Breast epithelium (tissue), 4 donors: Measurements from ENCODE around the gene ALG8. TPM values are rescaled to one million over a fixed set of nuclear protein-coding genes. Genes with fewer than 3 reads are reported as not detected.
A peak's percentile ranks its signal among the peaks of the same experiment; 100 is the strongest.

Experiments used
- DNase-seq, 2 donors: peaks; one replicate each; pipeline ENCODE4 v3.0.0-alpha.2; 2019; ENCODE audit warnings: low spot score in 2 of 2
- H3K27ac ChIP-seq, 2 donors: fragments of 200-600 bp; sonication (generic) in 1 of 2; one replicate each; pipeline ENCODE4 v1.5.1; 2016 to 2019; ENCODE audit warnings: mild to moderate bottlenecking in 1 of 2
- H3K27me3 ChIP-seq, 2 donors: fragments of 200-600 bp; sonication (generic) in 1 of 2; one replicate each; pipeline versions ENCODE4 v1.5.1 to v1.6.0; 2017 to 2019; ENCODE audit warnings: control low read depth in 1 of 2, mild to moderate bottlenecking in 1 of 2
- H3K36me3 ChIP-seq: fragments of 200-600 bp; one replicate; pipeline ENCODE4 v1.5.1; 2019
- H3K4me1 ChIP-seq, 2 donors: fragments of 200-600 bp; sonication (generic); one replicate each; pipeline ENCODE4 v1.5.1; 2016 to 2019; ENCODE audit warnings: control low read depth in 1 of 2
- H3K4me3 ChIP-seq, 3 donors: fragments of 200-600 bp; sonication (generic); 1 replicate in 2 of 3; 2 replicates in 1 of 3; pipeline ENCODE4 v1.5.1; 2016 to 2019; ENCODE audit warnings: mild to moderate bottlenecking in 3 of 3, moderate library complexity in 2 of 3
- H3K9me3 ChIP-seq, 2 donors: fragments of 200-600 bp; sonication (generic) in 1 of 2; one replicate each; pipeline ENCODE4 v1.5.1; 2016 to 2019; ENCODE audit warnings: control low read depth in 1 of 2
- POLR2A ChIP-seq: fragments of 450-650 bp; IDR thresholded peaks from one replicate; pipeline ENCODE4 v1.6.1; 2016; ENCODE audit warnings: antibody characterized with exemption, mild to moderate bottlenecking, moderate library complexity
- POLR2AphosphoS5 ChIP-seq, 3 donors: sonication (generic); formaldehyde crosslinking; IDR thresholded peaks; one replicate each; pipeline ENCODE4 v1.6.1; 2017; ENCODE audit warnings: antibody characterized with exemption in 3 of 3
- intact Hi-C: fragments of 100-400 bp; cut with DNase I; formaldehyde crosslinking; loops from one replicate; pipeline ENCODE4 v1.15.1; 2023; ENCODE audit warnings: low total_unique reads
- total RNA-seq, 3 donors: library from RNA; depleted of rRNA; stranded (reverse); fragments of >200 nt; gene quantifications; one replicate each; pipeline ENCODE4 v1.1.0, GENCODE V29; 2016
- TF ChIP-seq, protein P1 (sequence below), 3 donors: fragments of 450-650 bp; IDR thresholded peaks; one replicate each; pipeline ENCODE4 v1.5.1; 2016 to 2017; ENCODE audit warnings: antibody characterized with exemption in 3 of 3, mild to moderate bottlenecking in 3 of 3, moderate library complexity in 3 of 3

ALG8 gene
- 10 to 100 TPM; 25.9 to 46.8 (median 36.7) TPM for total RNA-seq

GRCh38 chr11:78139422-78140391 is at the start of gene ALG8:
Gene ALG8, minus strand, starts transcription at chr11:78139626. Its CDS starts 38 bp downstream, at chr11:78139588.
- H3K4me3 ChIP-seq, result peak within 1 kb of the TSS; percentile 52 to 79 (median 78)
- peaks cover 0 to 2% of the 10 kb centered on the region in 2 donors for H3K4me1 ChIP-seq
- peak in 2 of 3 donors; percentile 54 to 76 for TF ChIP-seq POLR2AphosphoS5 (IDR thresholded peaks at IDR 0.05)
- TF ChIP-seq, protein P1, sequence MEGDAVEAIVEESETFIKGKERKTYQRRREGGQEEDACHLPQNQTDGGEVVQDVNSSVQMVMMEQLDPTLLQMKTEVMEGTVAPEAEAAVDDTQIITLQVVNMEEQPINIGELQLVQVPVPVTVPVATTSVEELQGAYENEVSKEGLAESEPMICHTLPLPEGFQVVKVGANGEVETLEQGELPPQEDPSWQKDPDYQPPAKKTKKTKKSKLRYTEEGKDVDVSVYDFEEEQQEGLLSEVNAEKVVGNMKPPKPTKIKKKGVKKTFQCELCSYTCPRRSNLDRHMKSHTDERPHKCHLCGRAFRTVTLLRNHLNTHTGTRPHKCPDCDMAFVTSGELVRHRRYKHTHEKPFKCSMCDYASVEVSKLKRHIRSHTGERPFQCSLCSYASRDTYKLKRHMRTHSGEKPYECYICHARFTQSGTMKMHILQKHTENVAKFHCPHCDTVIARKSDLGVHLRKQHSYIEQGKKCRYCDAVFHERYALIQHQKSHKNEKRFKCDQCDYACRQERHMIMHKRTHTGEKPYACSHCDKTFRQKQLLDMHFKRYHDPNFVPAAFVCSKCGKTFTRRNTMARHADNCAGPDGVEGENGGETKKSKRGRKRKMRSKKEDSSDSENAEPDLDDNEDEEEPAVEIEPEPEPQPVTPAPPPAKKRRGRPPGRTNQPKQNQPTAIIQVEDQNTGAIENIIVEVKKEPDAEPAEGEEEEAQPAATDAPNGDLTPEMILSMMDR (IDR thresholded peaks at IDR 0.05), result no peak
- peak; percentile 88 to 92 for DNase-seq
- no peaks in the 10 kb centered on the region for H3K36me3 ChIP-seq
- H3K27ac ChIP-seq, result peak within 1 kb of the TSS; percentile 82 to 83
- no peaks in the 10 kb centered on the region for H3K27me3 ChIP-seq
- no peaks in the 10 kb centered on the region for H3K9me3 ChIP-seq
- intact Hi-C loops, result no loop called here

DNA sequence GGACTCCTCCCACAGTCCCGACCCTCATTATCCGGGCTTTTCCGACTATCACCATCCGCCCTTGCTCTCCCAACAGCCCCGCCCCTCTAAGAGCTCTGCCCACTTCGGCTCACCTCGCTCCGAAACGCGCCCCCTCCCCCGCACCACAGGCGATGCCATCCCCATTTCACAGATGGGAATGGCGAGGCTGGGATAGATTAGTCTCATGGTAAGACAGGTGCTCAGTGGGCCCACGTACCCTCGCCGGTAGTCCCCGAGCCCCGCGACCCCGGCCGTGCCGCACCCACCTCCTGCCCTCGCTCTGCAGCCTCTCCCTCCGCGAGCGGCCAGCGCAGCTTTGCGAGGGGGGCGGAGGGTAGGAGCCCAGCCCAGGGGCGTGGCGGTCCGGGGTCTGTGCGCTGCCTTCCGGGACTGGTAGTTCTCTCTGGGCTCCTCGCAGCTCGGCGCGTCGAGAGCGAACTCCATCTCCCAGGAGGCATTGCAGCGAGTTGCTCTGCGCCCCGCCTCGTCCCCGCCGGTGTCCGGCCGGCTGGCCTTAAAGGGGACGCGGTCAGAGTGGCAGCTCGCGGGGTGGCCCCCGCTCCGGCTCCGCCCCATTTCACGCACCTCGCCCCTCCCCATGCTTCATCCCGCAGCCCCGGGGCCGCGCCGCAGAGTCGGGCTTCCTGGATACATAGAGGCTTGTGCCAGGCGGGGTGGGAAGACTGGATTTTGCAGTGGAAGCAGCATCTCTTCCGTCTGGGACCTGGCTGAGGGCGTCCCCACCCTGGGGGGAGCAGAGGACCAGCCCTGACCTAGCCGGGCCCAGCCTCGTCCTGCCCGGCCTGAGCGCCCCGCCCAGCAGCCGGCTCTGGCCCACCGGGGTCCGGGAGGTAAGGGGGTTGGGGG is 49.1 kb upstream of the ALG8 start, which contains the start of the genes KCTD21 and USP35:
Gene KCTD21, minus strand, starts transcription at position 341 of the 888 bp plus-strand sequence. CDS start 14,072 bp downstream, outside the sequence.
Gene USP35, plus strand, starts transcription at position 634 of the 888 bp plus-strand sequence. CDS start 7,327 bp downstream, outside the sequence.
- intact Hi-C loops, result no loop called here
- peak; percentile 77 to 95 (median 80) for TF ChIP-seq POLR2AphosphoS5 (IDR thresholded peaks at IDR 0.05)
- peak; percentile 24 for TF ChIP-seq POLR2A
- TF ChIP-seq, protein P1 (IDR thresholded peaks at IDR 0.05), result no peak
- H3K4me1 ChIP-seq, result peaks cover 3 to 9% of the 10 kb centered on the region in 2 donors
- peak; percentile 92 to 95 for DNase-seq
- H3K36me3 ChIP-seq, result no peaks in the 10 kb centered on the region
- peak within 1 kb of the TSS; percentile 64 to 92 (median 88) for H3K4me3 ChIP-seq
- H3K27ac ChIP-seq, result peak within 1 kb of the TSS; percentile 78 to 88
- no peaks in the 10 kb centered on the region for H3K9me3 ChIP-seq
- no peaks in the 10 kb centered on the region for H3K27me3 ChIP-seq

DNA sequence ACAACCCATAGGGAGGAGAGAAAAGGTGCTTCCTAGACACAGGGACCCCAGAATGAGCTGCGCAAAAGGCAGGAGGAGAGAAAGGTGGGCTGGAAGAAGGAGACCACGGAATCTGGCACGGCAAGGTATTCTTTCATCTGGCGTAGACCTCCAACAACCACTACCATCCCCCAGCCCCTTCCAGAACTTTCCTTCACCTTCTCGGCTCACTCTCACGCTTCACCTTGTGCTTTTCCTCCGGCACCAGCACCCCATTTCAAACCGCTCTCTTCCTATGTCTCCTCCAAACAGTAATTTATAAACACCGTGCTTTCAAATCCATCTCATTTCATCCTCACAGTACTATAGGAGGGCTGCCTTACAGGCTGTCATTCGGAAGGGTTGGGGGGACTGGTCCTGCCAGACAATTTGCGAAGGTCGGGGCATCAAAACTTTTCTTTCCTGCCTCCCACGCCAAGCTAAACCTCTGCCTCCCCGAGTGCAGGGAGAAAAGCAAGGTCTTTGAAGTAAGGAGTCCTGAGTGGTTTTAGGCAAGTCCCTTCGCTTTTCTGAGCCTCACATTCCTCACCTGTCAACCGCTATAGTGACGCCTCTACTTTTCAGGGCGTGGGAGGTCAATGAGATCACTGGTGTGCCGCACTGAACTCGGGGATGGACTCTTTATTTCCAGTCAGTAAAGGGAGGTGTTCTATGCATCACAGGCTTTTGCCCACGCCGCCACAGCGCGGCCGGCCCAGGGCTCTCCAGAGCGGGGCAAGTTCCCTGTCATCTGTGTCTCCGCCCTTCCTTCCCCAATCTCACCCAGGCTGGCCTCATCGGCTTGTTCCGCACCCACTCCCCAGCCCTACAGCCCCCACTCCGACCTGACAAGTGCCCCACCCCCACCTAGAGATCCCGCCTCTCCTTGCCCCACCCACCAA is 48.2 kb upstream of the ALG8 start:
- H3K27me3 ChIP-seq, result no peaks in the 10 kb centered on the region
- peak in 1 of 2 donors; percentile 31 for DNase-seq
- no peaks in the 10 kb centered on the region for H3K36me3 ChIP-seq
- H3K9me3 ChIP-seq, result no peaks in the 10 kb centered on the region
- peaks cover 3 to 9% of the 10 kb centered on the region in 2 donors for H3K4me1 ChIP-seq
- intact Hi-C loops, result no loop called here
- peak overlapping the region; percentile 64 to 92 (median 88) for H3K4me3 ChIP-seq
- H3K27ac ChIP-seq, result peak overlapping the region; percentile 78 to 88
- TF ChIP-seq POLR2A, result no peak
- TF ChIP-seq, protein P1 (IDR thresholded peaks at IDR 0.05), result no peak
- TF ChIP-seq POLR2AphosphoS5 (IDR thresholded peaks at IDR 0.05), result no peak

- no peaks in the 10 kb centered on the region for H3K4me1 ChIP-seq
- H3K36me3 ChIP-seq, result no peaks in the 10 kb centered on the region
- no peak overlapping the region for H3K27ac ChIP-seq
- H3K27me3 ChIP-seq, result no peaks in the 10 kb centered on the region
- intact Hi-C loops, result no loop called here
- TF ChIP-seq, protein P1 (IDR thresholded peaks at IDR 0.05), result no peak
- no peak for TF ChIP-seq POLR2AphosphoS5 (IDR thresholded peaks at IDR 0.05)
- no peak for TF ChIP-seq POLR2A
- no peak for DNase-seq
- no peaks in the 10 kb centered on the region for H3K9me3 ChIP-seq
- no peak overlapping the region for H3K4me3 ChIP-seq
These were observed 41.8 kb upstream of the ALG8 start for GRCh38 chr11:78181185-78181584.
